H9 (cell line): ENCODE data around the gene TRIM10. TPM values are rescaled to one million over a fixed set of nuclear protein-coding genes. Genes with fewer than 3 reads are reported as not detected.

Experiments
- DNase-seq: peaks from one replicate; pipeline ENCODE4 v3.0.0-alpha.2; 2017
- H2AFZ ChIP-seq: one replicate; pipeline ENCODE4 v1.6.1; 2013; ENCODE audit warnings: mild to moderate bottlenecking, low read length, control low read depth, moderate library complexity
- H2AK5ac ChIP-seq: 2 replicates; pipeline ENCODE4 v1.6.1; 2013; ENCODE audit warnings: low read length, control low read depth, mixed read lengths; ENCODE audit not compliant: insufficient read length
- H2BK120ac ChIP-seq: one replicate; pipeline ENCODE4 v1.6.1; 2013; ENCODE audit warnings: low read depth, mild to moderate bottlenecking, low read length, control low read depth, inconsistent platforms; ENCODE audit not compliant: poor library complexity, severe bottlenecking
- H2BK12ac ChIP-seq: 2 replicates; pipeline ENCODE4 v1.6.1; 2013; ENCODE audit warnings: low read length, control low read depth, mixed read lengths, low read depth; ENCODE audit not compliant: insufficient read length
- H2BK15ac ChIP-seq: 2 replicates; pipeline ENCODE4 v1.6.1; 2013; ENCODE audit warnings: low read depth, low read length, control low read depth
- H2BK20ac ChIP-seq: one replicate; pipeline ENCODE4 v1.6.1; 2013; ENCODE audit warnings: low read depth, mild to moderate bottlenecking, low read length, control low read depth, inconsistent platforms; ENCODE audit not compliant: poor library complexity, severe bottlenecking
- H2BK5ac ChIP-seq: 2 replicates; pipeline ENCODE4 v1.6.1; 2013; ENCODE audit warnings: low read length, control low read depth, mixed read lengths; ENCODE audit not compliant: insufficient read length
- H3K14ac ChIP-seq: 2 replicates; pipeline ENCODE4 v1.6.1; 2013; ENCODE audit warnings: low read length, control low read depth; ENCODE audit not compliant: insufficient read depth
- H3K18ac ChIP-seq: 2 replicates; pipeline ENCODE4 v1.6.1; 2013; ENCODE audit warnings: low read depth, mild to moderate bottlenecking, mixed read lengths, low read length, control low read depth; ENCODE audit not compliant: insufficient read length
- H3K23ac ChIP-seq: 2 replicates; pipeline ENCODE4 v1.6.1; 2013; ENCODE audit warnings: low read length, control low read depth, mixed read lengths, low read depth; ENCODE audit not compliant: insufficient read length
- H3K23me2 ChIP-seq: 2 replicates; pipeline ENCODE4 v1.6.1; 2013; ENCODE audit warnings: low read depth, mild to moderate bottlenecking, mixed read lengths, low read length, control low read depth; ENCODE audit not compliant: insufficient read length, poor library complexity, severe bottlenecking
- H3K27ac ChIP-seq: 2 replicates; pipeline ENCODE4 v1.5.1; 2013; ENCODE audit warnings: low read length, control low read depth, mixed read lengths, low read depth; ENCODE audit not compliant: insufficient read length
- H3K27me3 ChIP-seq: 2 replicates; pipeline ENCODE4 v1.6.1; 2013; ENCODE audit warnings: low read length, control low read depth, inconsistent platforms; ENCODE audit not compliant: insufficient read depth
- H3K4ac ChIP-seq: 2 replicates; pipeline ENCODE4 v1.6.1; 2013; ENCODE audit warnings: low read depth, mild to moderate bottlenecking, control low read depth, inconsistent platforms, low read length, moderate library complexity
- H3K4me1 ChIP-seq: 2 replicates; pipeline ENCODE4 v1.6.1; 2013; ENCODE audit warnings: low read length, control low read depth, inconsistent platforms; ENCODE audit not compliant: insufficient read depth
- H3K4me2 ChIP-seq: 2 replicates; pipeline ENCODE4 v1.6.1; 2013; ENCODE audit warnings: low read length, control low read depth, mixed read lengths; ENCODE audit not compliant: insufficient read length, insufficient read depth
- H3K56ac ChIP-seq: 2 replicates; pipeline ENCODE4 v1.6.1; 2013; ENCODE audit warnings: low read depth, mild to moderate bottlenecking, mixed read lengths, low read length, control low read depth; ENCODE audit not compliant: insufficient read length
- H3K79me1 ChIP-seq: 2 replicates; pipeline ENCODE4 v1.6.1; 2013; ENCODE audit warnings: low read depth, mild to moderate bottlenecking, moderate library complexity, low read length, control low read depth, inconsistent platforms; ENCODE audit not compliant: insufficient read depth, poor library complexity, severe bottlenecking
- H3K79me2 ChIP-seq: 2 replicates; pipeline ENCODE4 v1.6.1; 2013; ENCODE audit warnings: low read length, control low read depth, inconsistent platforms; ENCODE audit not compliant: insufficient read depth
- H3K9ac ChIP-seq: 2 replicates; pipeline ENCODE4 v1.6.1; 2013; ENCODE audit warnings: low read length, control low read depth, mixed read lengths; ENCODE audit not compliant: insufficient read length; ENCODE audit errors: extremely low read depth
- H3K9me3 ChIP-seq: one replicate; pipeline ENCODE4 v1.6.1; 2013; ENCODE audit warnings: low read depth, low read length, inconsistent platforms; ENCODE audit not compliant: control insufficient read depth
- H3T11ph ChIP-seq: one replicate; pipeline ENCODE4 v1.6.1; 2013; ENCODE audit warnings: mild to moderate bottlenecking, low read length, control low read depth, inconsistent platforms
- H4K20me1 ChIP-seq: one replicate; pipeline ENCODE4 v1.6.1; 2013; ENCODE audit not compliant: control insufficient read depth, insufficient read length, insufficient read depth
- H4K5ac ChIP-seq: 2 replicates; pipeline ENCODE4 v1.6.1; 2013; ENCODE audit warnings: low read depth, mild to moderate bottlenecking, mixed read lengths, low read length, control low read depth; ENCODE audit not compliant: insufficient read length
- H4K8ac ChIP-seq: replicated peaks from 2 replicates; pipeline ENCODE4 v1.6.1; 2013; ENCODE audit warnings: low read length, control low read depth, mixed read lengths, low read depth; ENCODE audit not compliant: insufficient read length
- H4K91ac ChIP-seq: 2 replicates; pipeline ENCODE4 v1.6.1; 2013; ENCODE audit warnings: low read depth, mild to moderate bottlenecking, moderate library complexity, mixed read lengths, low read length, control low read depth; ENCODE audit not compliant: insufficient read length
- H3K27ac Mint-ChIP-seq, 3 experiments: 2 replicates in 2 of 3; 3 replicates in 1 of 3; pipeline ENCODE4 v1.8.0; 2020 to 2021; ENCODE audit warnings: mixed read lengths in 3 of 3, mild to moderate bottlenecking in 1 of 3, moderate library complexity in 1 of 3
- H3K27me3 Mint-ChIP-seq: 2 replicates; pipeline ENCODE4 v1.8.0; 2021; ENCODE audit warnings: low read depth, mild to moderate bottlenecking, moderate library complexity, mixed read lengths
- H3K36me3 Mint-ChIP-seq, 3 experiments: 2 replicates in 2 of 3; 3 replicates in 1 of 3; pipeline ENCODE4 v1.8.0; 2020 to 2021; ENCODE audit warnings: low read depth in 3 of 3, mixed read lengths in 3 of 3; ENCODE audit not compliant: insufficient read depth in 1 of 3
- H3K4me1 Mint-ChIP-seq, 2 experiments: 2 replicates each; pipeline ENCODE4 v1.8.0; 2020; ENCODE audit warnings: mixed read lengths in 2 of 2
- H3K4me3 Mint-ChIP-seq, 2 experiments: 2 replicates in 1 of 2; 3 replicates in 1 of 2; pipeline ENCODE4 v1.8.0; 2020 to 2021; ENCODE audit warnings: mild to moderate bottlenecking in 2 of 2, mixed read lengths in 2 of 2, moderate library complexity in 1 of 2
- H3K9me3 Mint-ChIP-seq, 2 experiments: 2 replicates in 1 of 2; 3 replicates in 1 of 2; pipeline ENCODE4 v1.8.0; 2020; ENCODE audit warnings: mild to moderate bottlenecking in 2 of 2, mixed read lengths in 2 of 2, moderate library complexity in 1 of 2
- CTCF ChIP-seq: fragments of 200-600 bp; sonication (generic); conservative IDR thresholded peaks from 3 replicates; pipeline ENCODE4 v1.8.0; 2021; ENCODE audit warnings: antibody characterized with exemption, mild to moderate bottlenecking
- WGBS: extraction: QIAGEN DNeasy Blood & Tissue Kit; methylation state at CpG from one replicate; pipeline ENCODE4 v1.1.7; 2013; ENCODE audit warnings: missing lambda C conversion rate, low lambda C conversion rate, mixed read lengths; ENCODE audit not compliant: insufficient read length; ENCODE audit errors: extremely low coverage; 5-methylcytosine and 5-hydroxymethylcytosine counted together
- total RNA-seq: library from RNA; stranded (reverse); gene quantifications from 2 replicates; pipeline ENCODE4 v1.2.1, GENCODE V29; 2021

Gene TRIM10
- total RNA-seq, 1 experiment from 2014 or later = 0.07 TPM

- Histone ChIP-seq H3K9ac (no peak overlapping the region), H3K4ac (no peak overlapping the region), H3K4me1 (no peaks in the 10 kb centered on the region), H3K14ac (no peak overlapping the region), H4K5ac (no peak overlapping the region), H2BK15ac (no peak overlapping the region), H2AFZ (no peak overlapping the region), H2AK5ac (no peak overlapping the region), H3K23me2 (peaks cover 11% of the 10 kb centered on the region), H3T11ph (no peak overlapping the region), H3K9me3 (no peaks in the 10 kb centered on the region), H2BK5ac (no peak overlapping the region), H3K23ac (no peak overlapping the region), H3K79me1 (no peaks in the 10 kb centered on the region), H3K27me3 (peaks cover 23% of the 10 kb centered on the region; the same call in 1 of the 2 replicates), H2BK20ac (no peak overlapping the region), H4K91ac (no peak overlapping the region), H2BK12ac (no peak overlapping the region), H4K20me1 (no peaks in the 10 kb centered on the region), H3K56ac (no peak overlapping the region), H3K4me2 (peak overlapping the region; percentile 13), H3K18ac (no peak overlapping the region), H2BK120ac (no peak overlapping the region), H3K79me2 (no peaks in the 10 kb centered on the region), H4K8ac (no peak overlapping the region), H3K27ac (no peak overlapping the region)
- WGBS = no CpG with 5 or more reads among the region's 4 CpGs
- no peak for DNase-seq
- Mint-ChIP-seq H3K27ac (no peak overlapping the region), H3K4me3 (no peak overlapping the region), H3K9me3 (no peaks in the 10 kb centered on the region), H3K27me3 (peaks cover 80% of the 10 kb centered on the region), H3K4me1 (peaks cover 5 to 12% of the 10 kb centered on the region in 2 experiments), H3K36me3 (no peaks in the 10 kb centered on the region)
- TF ChIP-seq CTCF = no peak
These were observed 30.8 kb downstream of the TRIM10 start for GRCh38 chr6:30130179-30130679.
